GM21367 (cell line): ENCODE data around the gene INPP5D.
A peak's percentile ranks its signal among the peaks of the same experiment; 100 is the strongest.

ENCODE experiments used
- ATAC-seq: cut with Tn5 transposase; IDR thresholded peaks from one replicate; pipeline ENCODE4 v1.9.1; 2021; ENCODE audit not compliant: unreplicated experiment

The INPP5D gene

DNA sequence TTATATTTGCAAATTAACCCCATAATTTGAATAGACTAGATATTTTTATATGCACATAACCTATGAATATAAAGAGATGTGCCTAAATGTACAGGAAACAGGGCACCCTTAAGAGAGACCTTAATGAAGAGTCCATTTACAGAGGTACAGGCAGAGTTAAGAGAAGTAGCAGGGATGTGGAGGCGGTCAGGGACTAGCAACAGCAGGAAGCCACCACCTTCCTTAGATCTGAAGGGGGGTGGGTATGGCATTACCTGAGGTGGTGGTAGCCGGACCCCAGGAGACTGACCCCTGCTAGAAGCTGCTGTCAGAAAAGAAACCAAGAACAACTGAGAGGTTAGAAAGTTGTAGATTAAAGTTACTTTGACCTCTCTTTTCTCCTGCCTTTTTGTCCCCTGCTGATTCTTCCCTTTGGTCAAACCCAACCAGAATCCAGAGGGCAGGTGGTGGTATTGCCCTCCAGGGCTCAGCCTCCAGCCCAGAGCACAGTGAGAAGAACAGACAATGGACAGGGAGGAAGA, 166.4 kb downstream of the INPP5D start:
- ATAC-seq, result no peak

- ATAC-seq, result no peak
Observed at GRCh38 chr2:233227346-233227978, 167.3 kb downstream of the INPP5D start.

- no peak for ATAC-seq
Observed at GRCh38 chr2:233228376-233228775, 168.2 kb downstream of the INPP5D start.

- no peak for ATAC-seq
Observed at GRCh38 chr2:233233618-233234230, 173.6 kb downstream of the INPP5D start.

DNA sequence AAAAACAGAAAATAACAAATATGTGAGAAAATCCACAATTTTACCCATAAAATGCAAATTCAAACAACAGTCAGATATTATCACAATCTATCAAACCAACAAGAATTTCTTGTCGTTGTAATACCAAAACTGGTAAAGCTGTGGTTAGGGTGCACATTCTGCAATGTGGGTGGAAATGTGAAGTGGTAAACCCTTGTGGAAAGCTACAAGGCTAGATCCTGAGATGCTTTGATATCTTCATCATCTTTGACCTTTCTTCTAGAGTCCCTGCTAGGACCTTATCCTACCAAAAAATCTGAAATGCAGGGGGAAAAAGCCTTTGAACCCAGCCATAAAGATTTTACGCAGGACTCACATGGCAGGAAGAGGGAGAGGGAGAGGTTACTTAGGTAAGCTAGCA, 174.1 kb downstream of the INPP5D start:
- no peak for ATAC-seq

GRCh38 chr2:233234996-233235395, 174.9 kb downstream of the INPP5D start:
- no peak for ATAC-seq

- no peak for ATAC-seq
Observed at GRCh38 chr2:233235977-233236376, 175.8 kb downstream of the INPP5D start.

- ATAC-seq, result no peak
Observed at GRCh38 chr2:233236820-233237589, 176.9 kb downstream of the INPP5D start.

DNA sequence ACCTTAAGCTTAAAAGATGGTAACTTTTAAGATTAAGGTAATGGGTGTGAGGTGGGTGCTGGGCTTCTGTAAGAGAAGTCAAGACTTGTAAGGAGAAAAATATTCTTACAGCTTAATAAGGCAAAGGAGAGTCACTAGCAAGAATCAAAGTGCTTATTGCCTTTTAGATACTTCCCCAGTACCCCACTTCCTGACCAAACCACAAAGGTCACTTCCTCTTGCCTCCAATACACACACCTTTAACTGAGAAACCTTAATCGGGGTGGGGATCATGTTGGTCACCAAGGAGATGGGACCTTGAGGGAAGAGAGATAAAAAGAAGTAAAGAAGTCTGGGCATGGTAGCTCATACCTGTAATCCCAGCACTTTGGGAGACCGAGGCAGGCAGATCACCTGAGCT, 180.8 kb downstream of the INPP5D start:
- no peak for ATAC-seq

GRCh38 chr2:233241803-233242202, 181.7 kb downstream of the INPP5D start:
- no peak for ATAC-seq

GRCh38 chr2:233242231-233242927, 182.2 kb downstream of the INPP5D start:
- no peak for ATAC-seq

- ATAC-seq, result no peak
Observed at GRCh38 chr2:233243348-233243747, 183.2 kb downstream of the INPP5D start.

- ATAC-seq, result no peak
Observed at GRCh38 chr2:233244818-233245217, 184.7 kb downstream of the INPP5D start.

DNA sequence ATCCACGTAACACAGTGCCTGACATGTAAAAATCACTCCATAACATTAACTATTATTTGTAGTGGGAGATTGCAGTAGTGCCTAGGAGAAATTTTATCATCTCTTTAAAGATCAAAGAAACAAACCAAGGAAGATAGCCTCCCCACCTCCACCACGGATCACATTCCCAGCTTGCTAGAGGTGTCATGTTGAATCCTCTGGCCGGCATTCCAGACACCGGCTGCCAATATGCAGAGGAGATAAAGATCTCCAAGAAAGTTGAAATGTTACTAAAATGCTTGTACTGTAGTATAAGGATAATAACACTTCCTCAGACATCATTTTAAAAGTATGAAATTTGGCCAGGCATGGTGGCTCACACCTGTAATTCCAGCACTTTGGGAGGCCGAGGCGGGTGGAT, 185.3 kb downstream of the INPP5D start:
- ATAC-seq, result no peak

- no peak for ATAC-seq
Observed at GRCh38 chr2:233247116-233247515, 187.0 kb downstream of the INPP5D start.

- no peak for ATAC-seq
Observed at GRCh38 chr2:233247744-233248143, 187.6 kb downstream of the INPP5D start.

DNA sequence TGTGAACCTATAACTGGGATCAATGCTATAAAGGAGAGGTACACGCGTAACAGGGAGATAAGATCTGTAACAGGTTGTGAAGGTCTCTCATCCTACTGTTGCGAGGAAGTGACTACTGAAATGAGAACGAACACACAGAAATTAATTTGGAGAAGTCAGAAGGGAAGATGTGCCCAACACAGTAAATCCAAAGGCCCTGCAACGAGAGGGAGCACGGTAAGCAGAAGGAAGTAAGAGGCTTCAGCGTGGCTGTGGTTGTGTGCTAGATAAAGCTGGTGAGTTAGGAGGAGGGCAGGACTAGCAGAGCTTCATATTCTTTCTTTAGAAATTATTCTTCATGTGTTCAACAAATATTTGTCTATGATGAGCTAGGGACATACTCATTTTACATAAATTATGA, 188.9 kb downstream of the INPP5D start:
- no peak for ATAC-seq

GRCh38 chr2:233250568-233250967, 190.4 kb downstream of the INPP5D start:
- no peak for ATAC-seq

DNA sequence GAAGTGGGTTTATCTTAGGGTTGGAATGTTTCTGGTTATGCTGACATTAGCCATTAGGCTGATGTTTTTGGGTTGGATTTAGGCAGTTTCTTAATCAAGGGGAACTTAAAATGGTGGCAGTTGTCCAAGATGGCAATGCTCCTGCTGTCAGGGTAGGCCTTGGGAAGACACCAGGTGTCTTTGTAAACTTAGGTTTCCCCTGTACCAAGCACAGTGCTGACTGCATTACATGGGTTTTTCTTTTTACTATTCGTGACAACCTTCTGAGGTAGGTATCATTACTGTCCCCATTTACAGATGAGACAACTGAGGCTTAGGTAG, 190.8 kb downstream of the INPP5D start:
- ATAC-seq, result no peak

GRCh38 chr2:233251306-233252116, 191.4 kb downstream of the INPP5D start, which contains the start of gene ATG16L1:
TSS of gene ATG16L1 (plus strand) at chr2:233251673. CDS start at chr2:233251828, 155 bp downstream.
- peak; percentile 91 for ATAC-seq

DNA sequence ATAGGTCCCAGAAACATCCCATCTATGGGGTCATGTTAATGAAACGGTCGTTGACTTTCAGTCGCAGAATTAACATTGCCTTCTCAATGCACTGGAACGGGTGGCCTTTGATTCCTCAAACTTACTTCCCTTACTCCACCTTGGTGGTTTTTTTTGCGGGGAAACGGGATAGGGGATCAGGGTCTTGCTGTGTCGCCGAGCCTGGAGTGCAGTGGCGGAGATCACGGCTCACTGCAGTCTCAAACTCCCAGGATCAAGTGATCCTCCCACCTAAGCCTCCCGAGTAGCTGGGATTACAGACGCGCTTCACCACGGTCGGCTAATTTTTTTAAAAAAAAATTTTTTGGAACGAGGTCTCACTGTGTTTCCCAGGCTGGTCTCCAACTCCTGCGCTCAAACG, 192.1 kb downstream of the INPP5D start:
- no peak for ATAC-seq
